ENCODE data around the gene DHX15.

DHX15 gene

GRCh38 chr4:24601121-24601520 is 16.8 kb upstream of the DHX15 start:
- ChIA-PET CTCF (no interaction called here), POLR2A (no interaction called here)
- H3K27ac ChIP-seq (ENCODE audit: extremely low read depth, low read depth, low read length), result no peak overlapping the region
- TF ChIP-seq ZNF621 (tag by site-specific recombination; IDR thresholded peaks at IDR 0.05), result no peak
- no peak for TF ChIP-seq ZNF10 (tag by site-specific recombination; IDR thresholded peaks at IDR 0.05)
- no peak for TF ChIP-seq ZBTB26 (tag by site-specific recombination; optimal IDR thresholded peaks at IDR 0.05)
- no peak for TF ChIP-seq ZNF132 (tag by site-specific recombination; IDR thresholded peaks at IDR 0.05; ENCODE audit: borderline replicate concordance)
- no peak for TF ChIP-seq ZNF626 (tag by site-specific recombination; IDR thresholded peaks at IDR 0.05)
- no peak for TF ChIP-seq ZNF600 (tag by site-specific recombination; IDR thresholded peaks at IDR 0.05)
- no peak for TF ChIP-seq ZNF561 (tag by site-specific recombination; IDR thresholded peaks at IDR 0.05; ENCODE audit: borderline replicate concordance)
- no peak for TF ChIP-seq ZNF324 (tag by site-specific recombination; IDR thresholded peaks at IDR 0.05)
- H3K9me3 ChIP-seq (ENCODE audit: control insufficient read depth, insufficient read depth, low read depth, low read length), result no peaks in the 10 kb centered on the region
- no peaks in the 10 kb centered on the region for H3K4me1 ChIP-seq (ENCODE audit: control insufficient read depth, insufficient read depth, low read length)
- no peaks in the 10 kb centered on the region for H3K36me3 ChIP-seq (ENCODE audit: control insufficient read depth in 2 of 2, insufficient read depth in 1 of 2, low read length in 2 of 2)
- no peak overlapping the region for H3K4me3 ChIP-seq (ENCODE audit: low read depth, low read length)

- H3K27ac ChIP-seq (ENCODE audit: extremely low read depth, low read depth, low read length), result no peak overlapping the region
- H3K36me3 ChIP-seq (ENCODE audit: control insufficient read depth in 2 of 2, insufficient read depth in 1 of 2, low read length in 2 of 2), result no peaks in the 10 kb centered on the region
- H3K4me1 ChIP-seq (ENCODE audit: control insufficient read depth, insufficient read depth, low read length), result no peaks in the 10 kb centered on the region
- no peak overlapping the region for H3K4me3 ChIP-seq (ENCODE audit: low read depth, low read length)
- CTCF ChIA-PET, result no interaction called here
- no peaks in the 10 kb centered on the region for H3K9me3 ChIP-seq (ENCODE audit: control insufficient read depth, insufficient read depth, low read depth, low read length)
- TF ChIP-seq ZNF560 (tag by site-specific recombination; IDR thresholded peaks at IDR 0.05; ENCODE audit: borderline replicate concordance) (no peak), REPIN1 (tag by site-specific recombination; IDR thresholded peaks at IDR 0.05; ENCODE audit: low read depth) (no peak), ZNF423 (tag by site-specific recombination; IDR thresholded peaks at IDR 0.05) (no peak), ZNF280C (tag by site-specific recombination; IDR thresholded peaks at IDR 0.05) (no peak), ZNF157 (tag by site-specific recombination; IDR thresholded peaks at IDR 0.05) (no peak), KLF10 (tag by site-specific recombination; IDR thresholded peaks at IDR 0.05) (no peak), CTCF (tag by site-specific recombination; IDR thresholded peaks at IDR 0.05) (no peak), ZNF548 (tag by site-specific recombination; IDR thresholded peaks at IDR 0.05) (no peak), ZNF274 (IDR thresholded peaks at IDR 0.05; ENCODE audit: low read length) (no peak), ZNF274 (tag by site-specific recombination; IDR thresholded peaks at IDR 0.05; ENCODE audit: borderline replicate concordance) (no peak), ZNF501 (tag by site-specific recombination; IDR thresholded peaks at IDR 0.05) (no peak), ZNF639 (tag by site-specific recombination; IDR thresholded peaks at IDR 0.05) (no peak), ZNF544 (tag by site-specific recombination; IDR thresholded peaks at IDR 0.05) (no peak), ZBTB20 (tag by site-specific recombination; IDR thresholded peaks at IDR 0.05) (no peak)
- POLR2A ChIA-PET, result no interaction called here
Observed at GRCh38 chr4:24599275-24599674, 14.9 kb upstream of the DHX15 start.

Measured in HEK293 (cell line).